Type B pancreatic cell (in vitro differentiated cells): Measurements from ENCODE around the gene DDX41. TPM values are rescaled to one million over a fixed set of nuclear protein-coding genes. Genes with fewer than 3 reads are reported as not detected.
"Not testable (repeated sequence)": the region's sequence is repeated elsewhere in the genome, so short reads cannot be mapped to it uniquely, and the experiment has no call there.

Experiments used
- DNase-seq: peaks from one replicate; pipeline ENCODE4 v3.0.0; 2021; ENCODE audit warnings: mixed read lengths; ENCODE audit not compliant: unreplicated experiment; ENCODE audit errors: extremely low spot score
- H3K27ac Mint-ChIP-seq: 2 replicates; pipeline ENCODE4 v1.8.0; 2021; ENCODE audit warnings: mild to moderate bottlenecking, mixed read lengths
- H3K27me3 Mint-ChIP-seq: 2 replicates; pipeline ENCODE4 v1.8.0; 2021; ENCODE audit warnings: mixed read lengths
- H3K36me3 Mint-ChIP-seq: 2 replicates; pipeline ENCODE4 v1.8.0; 2021; ENCODE audit warnings: mixed read lengths
- H3K4me1 Mint-ChIP-seq: one replicate; pipeline ENCODE4 v1.8.0; 2021; ENCODE audit warnings: mixed read lengths; ENCODE audit not compliant: unreplicated experiment
- H3K4me3 Mint-ChIP-seq: 2 replicates; pipeline ENCODE4 v1.8.0; 2021; ENCODE audit warnings: mild to moderate bottlenecking, mixed read lengths
- H3K9me3 Mint-ChIP-seq: 2 replicates; pipeline ENCODE4 v1.8.0; 2021; ENCODE audit warnings: mixed read lengths
- total RNA-seq: library from RNA; stranded (reverse); gene quantifications from 2 replicates; pipeline ENCODE4 v1.2.1, GENCODE V29; 2021; ENCODE audit warnings: low replicate concordance
- TF ChIP-seq, protein P1 (sequence below): fragments of 200-600 bp; sonication (generic); conservative IDR thresholded peaks from 2 replicates; pipeline ENCODE4 v1.5.0; 2021; ENCODE audit warnings: antibody characterized with exemption, mild to moderate bottlenecking

Gene DDX41
- total RNA-seq, 1 donor from 2014 or later: 99.7 TPM

- no peaks in the 10 kb centered on the region for H3K27me3 Mint-ChIP-seq
- no peak overlapping the region for H3K4me3 Mint-ChIP-seq
- peaks cover 9% of the 10 kb centered on the region for H3K36me3 Mint-ChIP-seq
- H3K4me1 Mint-ChIP-seq: peaks cover 11% of the 10 kb centered on the region
- no peaks in the 10 kb centered on the region for H3K9me3 Mint-ChIP-seq
- no peak overlapping the region for H3K27ac Mint-ChIP-seq
- DNase-seq: no peak
- TF ChIP-seq, protein P1, sequence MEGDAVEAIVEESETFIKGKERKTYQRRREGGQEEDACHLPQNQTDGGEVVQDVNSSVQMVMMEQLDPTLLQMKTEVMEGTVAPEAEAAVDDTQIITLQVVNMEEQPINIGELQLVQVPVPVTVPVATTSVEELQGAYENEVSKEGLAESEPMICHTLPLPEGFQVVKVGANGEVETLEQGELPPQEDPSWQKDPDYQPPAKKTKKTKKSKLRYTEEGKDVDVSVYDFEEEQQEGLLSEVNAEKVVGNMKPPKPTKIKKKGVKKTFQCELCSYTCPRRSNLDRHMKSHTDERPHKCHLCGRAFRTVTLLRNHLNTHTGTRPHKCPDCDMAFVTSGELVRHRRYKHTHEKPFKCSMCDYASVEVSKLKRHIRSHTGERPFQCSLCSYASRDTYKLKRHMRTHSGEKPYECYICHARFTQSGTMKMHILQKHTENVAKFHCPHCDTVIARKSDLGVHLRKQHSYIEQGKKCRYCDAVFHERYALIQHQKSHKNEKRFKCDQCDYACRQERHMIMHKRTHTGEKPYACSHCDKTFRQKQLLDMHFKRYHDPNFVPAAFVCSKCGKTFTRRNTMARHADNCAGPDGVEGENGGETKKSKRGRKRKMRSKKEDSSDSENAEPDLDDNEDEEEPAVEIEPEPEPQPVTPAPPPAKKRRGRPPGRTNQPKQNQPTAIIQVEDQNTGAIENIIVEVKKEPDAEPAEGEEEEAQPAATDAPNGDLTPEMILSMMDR: no peak
These were observed 29.6 kb downstream of the DDX41 start for GRCh38 chr5:177487144-177487543.

- no peaks in the 10 kb centered on the region for H3K9me3 Mint-ChIP-seq
- no peak for DNase-seq
- H3K27ac Mint-ChIP-seq: no peak overlapping the region
- TF ChIP-seq, protein P1: no peak
- H3K36me3 Mint-ChIP-seq: peaks cover 9% of the 10 kb centered on the region
- H3K4me3 Mint-ChIP-seq: no peak overlapping the region
- H3K4me1 Mint-ChIP-seq: peaks cover 11% of the 10 kb centered on the region
- H3K27me3 Mint-ChIP-seq: no peaks in the 10 kb centered on the region
These were observed 30.5 kb downstream of the DDX41 start for GRCh38 chr5:177486256-177486655.

- H3K27me3 Mint-ChIP-seq, H3K9me3 Mint-ChIP-seq, DNase-seq, H3K36me3 Mint-ChIP-seq, H3K4me3 Mint-ChIP-seq, H3K27ac Mint-ChIP-seq: not testable (repeated sequence)
- H3K4me1 Mint-ChIP-seq: peaks cover 11% of the 10 kb centered on the region
These were observed 31.0 kb downstream of the DDX41 start for GRCh38 chr5:177485753-177486152.

DNA sequence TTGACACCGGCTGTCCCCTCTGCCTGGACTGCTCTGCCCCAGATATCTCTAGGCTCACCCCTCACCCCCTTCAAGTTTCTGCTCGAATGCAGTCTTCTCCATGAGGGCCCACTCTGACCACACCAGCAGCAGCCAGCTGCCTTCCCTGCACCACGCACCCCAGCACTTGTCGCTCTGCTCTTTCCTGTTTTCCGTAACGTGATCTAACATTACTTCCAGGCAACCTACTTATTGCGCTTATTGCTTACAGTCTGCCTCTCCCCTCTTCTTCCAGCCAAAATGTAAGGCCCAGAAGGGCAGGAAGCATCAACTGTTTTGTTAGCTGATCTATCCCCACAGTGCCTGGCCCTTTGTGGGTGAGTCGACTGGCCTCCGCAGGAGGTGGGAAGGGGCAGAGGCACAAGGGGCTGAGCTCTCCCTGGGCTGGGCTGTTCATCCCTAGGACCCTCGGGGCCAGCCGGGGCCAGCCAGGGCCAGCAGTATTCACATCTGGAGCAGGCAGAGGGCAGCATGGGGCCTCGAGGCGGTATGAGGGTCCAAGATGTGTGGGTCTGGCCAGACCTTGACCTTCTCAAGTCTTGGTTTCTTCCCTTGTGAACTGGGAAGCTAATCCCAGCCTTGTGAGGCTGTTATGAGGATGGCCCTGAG lies 31.7 kb downstream of the DDX41 start:
- Mint-ChIP-seq H3K27me3 (no peaks in the 10 kb centered on the region), H3K36me3 (peaks cover 9% of the 10 kb centered on the region), H3K4me1 (peaks cover 13% of the 10 kb centered on the region), H3K27ac (no peak overlapping the region), H3K4me3 (peak overlapping the region; percentile 25), H3K9me3 (no peaks in the 10 kb centered on the region)
- no peak for DNase-seq
- TF ChIP-seq, protein P1: no peak

- no peak for DNase-seq
- Mint-ChIP-seq H3K36me3 (peaks cover 9% of the 10 kb centered on the region), H3K27me3 (no peaks in the 10 kb centered on the region), H3K4me1 (peaks cover 21% of the 10 kb centered on the region), H3K4me3 (peak overlapping the region; percentile 25), H3K9me3 (no peaks in the 10 kb centered on the region), H3K27ac (peak overlapping the region; percentile 48)
- TF ChIP-seq, protein P1: no peak
These were observed 32.5 kb downstream of the DDX41 start for GRCh38 chr5:177483994-177484901.

GRCh38 chr5:177483042-177483441 lies 33.7 kb downstream of the DDX41 start:
- Mint-ChIP-seq H3K9me3 (no peaks in the 10 kb centered on the region), H3K36me3 (peaks cover 9% of the 10 kb centered on the region), H3K4me3 (no peak overlapping the region), H3K27me3 (no peaks in the 10 kb centered on the region), H3K4me1 (peaks cover 25% of the 10 kb centered on the region), H3K27ac (no peak overlapping the region)
- DNase-seq: no peak
- TF ChIP-seq, protein P1: no peak
